Large intestine (tissue), 3 donors: ENCODE results near the gene TBX6. TPM values are rescaled to one million over a fixed set of nuclear protein-coding genes. Genes with fewer than 3 reads are reported as not detected.
A peak's percentile ranks its signal among the peaks of the same experiment; 100 is the strongest.

Experiments
- DNase-seq, 2 donors: peaks; one replicate each; pipeline versions ENCODE4 v3.0.0 to v3.0.0-alpha.2; 2013
- H3K27ac ChIP-seq: one replicate; pipeline ENCODE4 v1.5.1; 2013; ENCODE audit warnings: low read length
- H3K27me3 ChIP-seq: 2 replicates; pipeline ENCODE4 v1.6.1; 2013; ENCODE audit warnings: low read length; ENCODE audit not compliant: control insufficient read depth, insufficient read depth
- H3K36me3 ChIP-seq: 2 replicates; pipeline ENCODE4 v1.6.1; 2013; ENCODE audit warnings: low read length; ENCODE audit not compliant: control insufficient read depth, insufficient read depth
- H3K4me1 ChIP-seq: one replicate; pipeline ENCODE4 v1.6.1; 2013; ENCODE audit warnings: low read length; ENCODE audit not compliant: control insufficient read depth, insufficient read depth
- H3K4me3 ChIP-seq: one replicate; pipeline ENCODE4 v1.5.1; 2013; ENCODE audit warnings: low read length
- H3K9me3 ChIP-seq: one replicate; pipeline ENCODE4 v1.6.1; 2013; ENCODE audit warnings: mild to moderate bottlenecking, low read depth, low read length, moderate library complexity; ENCODE audit not compliant: control insufficient read depth
- WGBS: methylation state at CpG from one replicate; pipeline ENCODE4 v1.1.5; 2013; ENCODE audit warnings: low lambda C conversion rate; ENCODE audit not compliant: insufficient coverage; 5-methylcytosine and 5-hydroxymethylcytosine counted together
- polyA plus RNA-seq: library from polyadenylated mRNA; unstranded; fragments of 120-200 nt; gene quantifications from one replicate; pipeline ENCODE4 v1.2.1, GENCODE V29; 2013

Gene TBX6
- polyA plus RNA-seq, 1 donor: 1.4 TPM

GRCh38 chr16:30113711-30114333 lies 22.1 kb upstream of the TBX6 start:
- WGBS: no CpG with 5 or more reads among the region's 20 CpGs
- Histone ChIP-seq H3K4me1 (peaks cover 51% of the 10 kb centered on the region), H3K4me3 (no peak overlapping the region), H3K27ac (peak overlapping the region; percentile 45), H3K27me3 (no peaks in the 10 kb centered on the region), H3K36me3 (peaks cover 86% of the 10 kb centered on the region), H3K9me3 (peaks cover 3% of the 10 kb centered on the region)
- no peak for DNase-seq

GRCh38 chr16:30113031-30113710 lies 21.4 kb upstream of the TBX6 start, which contains the start of gene GDPD3:
GDPD3 (minus strand) TSS chr16:30113537; CDS start chr16:30113478, 59 bp downstream.
- Histone ChIP-seq H3K27me3 (no peaks in the 10 kb centered on the region), H3K4me3 (no peak within 1 kb of the TSS), H3K9me3 (peaks cover 3% of the 10 kb centered on the region), H3K27ac (peak within 1 kb of the TSS; percentile 45), H3K36me3 (peaks cover 84% of the 10 kb centered on the region), H3K4me1 (peaks cover 45% of the 10 kb centered on the region)
- DNase-seq: peak in 1 of 2 donors; percentile 59
- WGBS: no CpG with 5 or more reads among the region's 20 CpGs

- H3K9me3 ChIP-seq: peaks cover 3% of the 10 kb centered on the region
- peaks cover 42% of the 10 kb centered on the region for H3K4me1 ChIP-seq
- H3K36me3 ChIP-seq: peaks cover 83% of the 10 kb centered on the region
- peak in 1 of 2 donors; percentile 55 for DNase-seq
- no peaks in the 10 kb centered on the region for H3K27me3 ChIP-seq
- WGBS: no CpG with 5 or more reads among the region's 29 CpGs
- no peak overlapping the region for H3K4me3 ChIP-seq
- peak overlapping the region; percentile 45 for H3K27ac ChIP-seq
Observed at GRCh38 chr16:30112197-30113030, 20.7 kb upstream of the TBX6 start.

- Histone ChIP-seq H3K27me3 (no peaks in the 10 kb centered on the region), H3K36me3 (peaks cover 81% of the 10 kb centered on the region), H3K9me3 (peaks cover 3% of the 10 kb centered on the region), H3K27ac (no peak overlapping the region), H3K4me1 (peaks cover 25% of the 10 kb centered on the region), H3K4me3 (no peak overlapping the region)
- DNase-seq: no peak
- no CpG with 5 or more reads among the region's 7 CpGs for WGBS
Observed at GRCh38 chr16:30110661-30111060, 18.9 kb upstream of the TBX6 start.

GRCh38 chr16:30108059-30108850 lies 16.5 kb upstream of the TBX6 start:
- DNase-seq: no peak
- peaks cover 3% of the 10 kb centered on the region for H3K9me3 ChIP-seq
- no peak overlapping the region for H3K4me3 ChIP-seq
- no peaks in the 10 kb centered on the region for H3K27me3 ChIP-seq
- H3K36me3 ChIP-seq: peaks cover 79% of the 10 kb centered on the region
- H3K4me1 ChIP-seq: peaks cover 10% of the 10 kb centered on the region
- H3K27ac ChIP-seq: no peak overlapping the region
- WGBS: no CpG with 5 or more reads among the region's 15 CpGs

- Histone ChIP-seq H3K36me3 (peaks cover 43% of the 10 kb centered on the region), H3K27ac (no peak overlapping the region), H3K9me3 (no peaks in the 10 kb centered on the region), H3K4me1 (peaks cover 7% of the 10 kb centered on the region), H3K4me3 (no peak overlapping the region), H3K27me3 (no peaks in the 10 kb centered on the region)
- peak in 1 of 2 donors; percentile 36 for DNase-seq
- no CpG with 5 or more reads among the region's 6 CpGs for WGBS
Observed at GRCh38 chr16:30104492-30104891, 12.8 kb upstream of the TBX6 start.

GRCh38 chr16:30104090-30104489 lies 12.4 kb upstream of the TBX6 start:
- no CpG with 5 or more reads among the region's 4 CpGs for WGBS
- no peak for DNase-seq
- Histone ChIP-seq H3K27me3 (no peaks in the 10 kb centered on the region), H3K27ac (no peak overlapping the region), H3K9me3 (no peaks in the 10 kb centered on the region), H3K4me3 (no peak overlapping the region), H3K4me1 (peaks cover 7% of the 10 kb centered on the region), H3K36me3 (peaks cover 41% of the 10 kb centered on the region)

GRCh38 chr16:30096862-30097563 lies 5.3 kb upstream of the TBX6 start:
- Histone ChIP-seq H3K27ac (peak overlapping the region; percentile 71), H3K36me3 (peaks cover 15% of the 10 kb centered on the region), H3K9me3 (peaks cover 14% of the 10 kb centered on the region), H3K4me3 (peak overlapping the region; percentile 46), H3K4me1 (peaks cover 17% of the 10 kb centered on the region), H3K27me3 (no peaks in the 10 kb centered on the region)
- DNase-seq: no peak
- 100% methylated on average over 1 of the region's 18 CpGs for WGBS

- Histone ChIP-seq H3K4me1 (peaks cover 21% of the 10 kb centered on the region), H3K27ac (peak within 1 kb of the TSS; percentile 71), H3K9me3 (peaks cover 14% of the 10 kb centered on the region), H3K4me3 (peak within 1 kb of the TSS; percentile 70), H3K27me3 (no peaks in the 10 kb centered on the region), H3K36me3 (peaks cover 15% of the 10 kb centered on the region)
- WGBS: no CpG with 5 or more reads among the region's 77 CpGs
- peak; percentile 93 to 95 for DNase-seq
Observed at GRCh38 chr16:30096105-30096861, 4.6 kb upstream of the TBX6 start, which contains the start of gene YPEL3. YPEL3 (minus strand) TSS chr16:30096213; CDS start chr16:30095482, 731 bp downstream.
